Forelimb muscle (tissue), 1 donor: Measurements from ENCODE around the gene LGR4. TPM values are rescaled to one million over a fixed set of nuclear protein-coding genes. Genes with fewer than 3 reads are reported as not detected.
"Not testable (repeated sequence)": the region's sequence is repeated elsewhere in the genome, so short reads cannot be mapped to it uniquely, and the experiment has no call there.

Experiments used
- DNase-seq: peaks from one replicate; pipeline ENCODE4 v3.0.0-alpha.2; 2013; ENCODE audit warnings: low read depth
- polyA plus RNA-seq: library from polyadenylated mRNA; unstranded; fragments of 120-200 nt; gene quantifications from one replicate; pipeline ENCODE4 v1.2.1, GENCODE V29; 2013; ENCODE audit not compliant: insufficient read length

LGR4 gene
- polyA plus RNA-seq, result 27.5 TPM

- peak; percentile 77 for DNase-seq
Measured at GRCh38 chr11:27472398-27473016, at the start of gene LGR4. Gene LGR4, minus strand, starts transcription at chr11:27472790. Its CDS starts 488 bp downstream, at chr11:27472302.

- DNase-seq, result no peak
Measured at GRCh38 chr11:27520226-27520625, 47.6 kb upstream of the LGR4 start.

GRCh38 chr11:27518518-27518917 lies 45.9 kb upstream of the LGR4 start:
- no peak for DNase-seq

DNA sequence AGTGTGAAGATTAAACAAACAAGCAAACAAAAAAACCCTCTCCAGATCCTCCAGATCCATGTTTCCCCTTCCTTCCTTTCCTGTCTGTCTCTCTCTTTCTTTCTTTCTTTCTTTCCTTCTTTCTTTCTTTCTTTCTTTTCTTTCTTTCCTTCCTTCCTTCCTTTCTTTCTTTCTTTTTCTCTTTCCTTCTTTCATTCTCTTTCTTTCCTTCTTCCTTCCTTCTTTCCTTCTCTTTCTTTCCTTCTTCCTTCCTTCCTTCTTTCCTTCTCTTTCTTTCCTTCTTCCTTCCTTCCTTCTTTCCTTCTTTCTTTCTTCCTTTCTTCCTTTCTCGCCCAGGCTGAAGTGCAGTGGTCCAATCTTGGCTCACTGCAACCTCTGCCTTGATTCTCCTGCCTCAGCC lies 44.9 kb upstream of the LGR4 start:
- not testable (repeated sequence) for DNase-seq

GRCh38 chr11:27514558-27514957 lies 42.0 kb upstream of the LGR4 start:
- no peak for DNase-seq

GRCh38 chr11:27514076-27514475 lies 41.5 kb upstream of the LGR4 start:
- no peak for DNase-seq

- DNase-seq, result no peak
Measured at GRCh38 chr11:27513389-27513788, 40.8 kb upstream of the LGR4 start.

DNA sequence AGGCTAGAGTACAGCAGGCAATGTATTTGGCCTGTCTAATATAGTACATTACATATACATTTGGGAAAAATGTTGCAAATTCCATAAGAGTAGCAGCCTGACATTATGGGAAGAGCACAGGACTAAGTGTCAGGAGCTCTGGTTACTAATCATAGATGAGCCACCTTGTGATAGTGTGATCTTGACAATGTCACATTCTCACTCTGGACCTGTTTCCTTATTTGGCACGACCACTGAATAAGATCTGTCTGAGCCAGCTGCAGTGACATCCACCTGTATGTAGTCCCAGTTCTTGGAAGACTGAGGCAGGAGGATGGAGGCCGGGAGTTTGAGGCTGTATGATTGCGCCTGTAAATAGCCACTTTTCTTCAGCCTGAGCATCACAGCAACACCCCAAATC lies 39.6 kb upstream of the LGR4 start:
- no peak for DNase-seq

GRCh38 chr11:27509908-27510307 lies 37.3 kb upstream of the LGR4 start:
- DNase-seq, result no peak

DNA sequence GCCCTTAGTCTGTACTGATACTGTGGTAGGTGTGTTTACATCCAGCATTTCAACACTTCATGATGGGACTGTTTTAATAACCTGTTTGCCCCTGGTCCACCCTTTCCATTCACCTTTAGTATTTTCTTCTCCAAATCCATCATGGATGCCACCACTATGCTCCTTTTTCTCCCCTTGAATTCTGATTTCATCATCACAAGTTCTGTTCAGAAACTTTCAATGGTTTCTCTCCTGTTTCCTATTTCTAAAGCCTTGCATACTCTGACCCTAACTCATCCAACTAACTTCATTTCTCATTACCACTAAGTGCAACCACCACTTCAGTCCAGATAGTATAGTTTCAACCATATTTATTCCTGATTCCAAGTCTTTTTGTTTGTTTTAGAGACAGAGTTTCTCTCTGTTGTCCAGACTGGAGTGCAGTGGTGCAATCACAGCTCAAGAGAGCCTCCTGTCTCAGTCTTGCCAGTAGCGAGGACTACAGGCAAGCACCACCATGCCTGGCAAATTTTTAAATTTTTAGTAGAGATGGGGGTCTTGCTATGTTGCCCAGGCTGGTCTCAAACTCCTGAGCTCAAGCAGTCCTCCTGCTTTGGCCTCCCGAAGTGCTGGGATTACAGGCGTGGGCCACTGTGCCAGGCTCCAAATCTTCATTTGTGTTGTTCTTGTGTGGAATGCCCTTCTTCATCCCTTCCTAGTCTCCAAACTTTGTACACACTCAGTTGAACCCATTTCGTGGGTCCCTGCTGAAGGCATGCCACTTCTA lies 35.1 kb upstream of the LGR4 start:
- DNase-seq, result no peak

GRCh38 chr11:27506200-27507182 lies 33.9 kb upstream of the LGR4 start, which contains the start of gene LIN7C:
Gene LIN7C, minus strand, starts transcription at chr11:27506769. Its CDS starts 17 bp downstream, at chr11:27506752.
- peak; percentile 83 for DNase-seq

DNA sequence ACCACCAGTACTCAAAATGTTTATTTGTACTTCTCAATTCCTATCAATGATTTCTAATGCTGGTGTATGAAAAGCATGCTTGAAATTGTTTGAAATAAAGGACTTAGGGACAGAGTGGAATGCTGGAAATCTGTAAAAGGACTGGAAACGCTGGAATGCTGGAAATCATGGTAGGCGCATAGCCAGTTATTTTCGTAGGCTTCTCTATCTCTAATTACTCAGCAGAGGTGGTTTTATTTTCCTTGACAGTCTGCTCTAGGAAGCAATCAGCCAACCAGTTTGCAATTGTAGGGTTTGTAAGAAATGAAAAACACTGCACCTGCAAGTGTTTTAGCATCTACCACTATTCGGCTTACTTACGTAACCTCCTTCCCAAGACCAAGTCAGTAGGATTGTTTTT lies 33.2 kb upstream of the LGR4 start:
- DNase-seq, result no peak

- DNase-seq, result no peak
Measured at GRCh38 chr11:27504205-27504604, 31.6 kb upstream of the LGR4 start.

- DNase-seq, result no peak
Measured at GRCh38 chr11:27501100-27501499, 28.5 kb upstream of the LGR4 start.

DNA sequence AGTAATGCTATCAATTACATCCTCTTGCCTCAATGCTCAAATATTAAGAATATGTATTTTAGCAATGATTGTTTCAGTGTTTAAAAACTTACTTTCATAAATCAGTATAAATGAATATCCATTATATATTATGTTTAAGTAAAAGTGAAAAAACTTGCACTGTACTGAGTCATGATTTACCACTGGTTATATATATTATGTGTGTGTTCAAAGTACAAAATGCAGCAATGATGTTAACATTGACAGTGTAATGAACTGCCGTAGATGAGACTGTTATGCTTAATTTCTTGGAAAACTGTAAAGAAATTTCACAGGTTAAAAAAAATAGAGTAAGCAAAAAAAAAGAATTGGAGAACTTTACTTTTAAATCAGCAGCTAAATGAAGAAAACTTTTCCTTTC lies 25.3 kb upstream of the LGR4 start:
- no peak for DNase-seq

DNA sequence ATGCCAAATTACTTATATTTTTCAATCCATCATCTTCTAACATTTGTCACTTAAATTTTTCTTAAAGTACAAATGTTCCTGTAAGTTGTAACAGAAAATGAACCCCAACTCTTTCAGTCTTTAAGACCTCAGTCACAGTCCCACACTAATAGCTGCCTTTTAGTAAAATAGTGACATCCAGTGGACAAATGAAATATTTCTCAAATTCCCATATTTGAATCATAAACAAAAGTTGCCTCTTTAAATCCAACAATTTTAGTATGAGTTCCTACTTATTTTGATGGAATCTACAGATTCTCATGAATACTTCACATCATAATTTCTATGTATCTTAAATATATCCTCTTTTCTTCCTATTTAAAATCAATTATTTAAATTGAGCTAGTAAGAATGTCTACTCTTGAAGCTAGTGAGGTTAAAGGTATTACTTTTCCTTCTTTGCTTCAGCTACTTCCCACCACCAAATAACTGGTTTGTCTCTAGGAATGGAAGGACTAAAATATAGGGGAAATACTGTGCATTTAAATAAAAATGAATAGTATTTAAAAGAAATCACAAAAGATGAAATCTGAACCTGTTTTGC lies 24.8 kb upstream of the LGR4 start:
- DNase-seq, result no peak

- no peak for DNase-seq
Measured at GRCh38 chr11:27496461-27496860, 23.9 kb upstream of the LGR4 start.

DNA sequence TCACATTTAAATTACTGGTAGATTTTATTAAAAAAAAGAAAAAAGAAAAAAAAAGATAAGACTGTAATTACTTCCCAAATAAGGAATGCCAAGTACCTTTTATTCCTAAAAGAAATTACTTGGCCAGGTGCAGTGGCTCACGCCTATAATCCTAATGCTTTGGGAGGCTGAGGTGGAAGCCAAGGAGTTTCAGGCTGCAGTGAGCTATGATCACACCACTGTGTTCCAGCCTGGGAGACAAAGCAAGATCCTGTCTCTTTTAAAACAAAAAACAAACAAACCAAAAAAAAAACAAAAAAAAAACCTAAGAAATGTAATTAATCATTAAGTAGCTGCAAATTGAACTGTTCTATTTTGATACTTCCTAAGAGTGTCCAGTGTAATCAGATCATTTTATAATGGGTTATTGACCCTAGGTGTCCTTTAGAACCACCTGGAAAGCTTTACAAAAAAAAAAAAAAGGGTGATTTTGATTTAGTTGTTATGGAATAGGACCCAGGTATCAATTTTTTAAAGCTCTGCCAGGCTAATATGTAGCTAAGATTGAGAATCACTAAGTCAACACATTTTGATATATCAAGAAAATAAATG lies 23.2 kb upstream of the LGR4 start:
- no peak for DNase-seq

DNA sequence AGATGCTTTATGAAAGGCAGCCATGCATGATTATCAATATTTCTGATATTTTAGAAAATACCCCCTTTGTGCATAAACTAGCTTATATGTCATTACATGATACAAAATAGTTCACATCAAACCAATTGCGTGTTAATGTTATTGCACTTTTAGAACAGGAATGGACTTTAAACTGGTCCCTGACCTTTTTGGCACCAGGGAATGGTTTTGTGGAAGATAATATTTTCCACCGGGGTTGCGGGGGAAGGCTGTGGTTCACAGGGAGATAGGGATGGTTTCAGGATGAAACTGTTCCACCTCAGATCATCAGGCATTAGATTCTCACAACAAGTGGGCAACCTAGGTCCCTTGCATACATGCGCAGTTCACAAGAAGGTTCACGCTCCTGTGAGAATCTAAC lies 16.5 kb upstream of the LGR4 start:
- no peak for DNase-seq

DNA sequence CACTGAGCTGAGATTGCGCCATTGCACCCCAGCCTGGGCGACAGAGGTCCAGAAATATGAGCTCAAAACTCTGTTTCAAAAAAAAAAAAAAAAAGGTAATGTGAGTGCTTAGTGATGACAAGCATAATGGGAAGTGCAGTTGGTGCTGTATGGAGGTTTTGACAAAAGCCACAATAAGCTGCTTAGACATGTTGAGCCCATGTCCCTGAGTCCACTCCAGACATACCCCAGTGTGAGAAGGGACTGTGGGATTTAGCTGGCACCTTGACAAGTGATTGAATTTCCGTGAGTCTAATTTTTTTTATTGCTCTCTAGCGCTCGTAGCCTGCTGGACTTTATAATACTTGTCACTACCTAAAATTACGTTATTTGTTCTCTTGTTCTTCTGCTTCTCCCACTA lies 15.1 kb upstream of the LGR4 start:
- DNase-seq, result no peak
